Lower lobe of right lung (tissue), 2 donors: ENCODE measurements around the gene NFIA. TPM values are rescaled to one million over a fixed set of nuclear protein-coding genes. Genes with fewer than 3 reads are reported as not detected.

Experiments used
- ATAC-seq, 2 donors: fragments of 200-7000 bp; cut with Tn5 transposase; one replicate each; pipeline ENCODE4 v1.9.1; 2020 to 2022; ENCODE audit warnings: mild to moderate bottlenecking in 2 of 2, moderate library complexity in 2 of 2
- DNase-seq: peaks from one replicate; pipeline ENCODE4 v3.0.0-alpha.2; 2020
- H3K27ac ChIP-seq: fragments of 200-600 bp; one replicate; pipeline ENCODE4 v1.8.0; 2022
- H3K27me3 ChIP-seq: fragments of 200-600 bp; one replicate; pipeline ENCODE4 v1.8.0; 2022; ENCODE audit warnings: low read depth
- H3K36me3 ChIP-seq: fragments of 200-600 bp; one replicate; pipeline ENCODE4 v1.8.0; 2022; ENCODE audit warnings: mild to moderate bottlenecking
- H3K4me1 ChIP-seq: fragments of 200-600 bp; one replicate; pipeline ENCODE4 v1.8.0; 2022
- H3K4me3 ChIP-seq: fragments of 200-600 bp; one replicate; pipeline ENCODE4 v1.8.0; 2022; ENCODE audit warnings: mild to moderate bottlenecking
- H3K9me3 ChIP-seq: fragments of 200-600 bp; one replicate; pipeline ENCODE4 v1.8.0; 2022
- intact Hi-C: fragments of 100-400 bp; cut with DNase I; formaldehyde crosslinking; loops from one replicate; pipeline ENCODE4 v1.11.0; 2022
- total RNA-seq: library from RNA; stranded (reverse); fragmentation: NEBNext Ultra II Directional; extraction: Animal tissue kit (Norgen Biotek cat#: 25700); gene quantifications from one replicate; pipeline ENCODE4 v1.2.1, GENCODE V29; 2021
- TF ChIP-seq, protein P1 (sequence below): fragments of 200-600 bp; IDR thresholded peaks from one replicate; pipeline ENCODE4 v1.8.0; 2022; ENCODE audit warnings: antibody characterized with exemption, mild to moderate bottlenecking
- donor health status: DM: no; HTN: yes; CAD: no; lungs with severe emphysema.

Gene NFIA
- total RNA-seq, 1 donor from 2014 or later, result 70.0 TPM

GRCh38 chr1:61420243-61420642 lies 337.9 kb downstream of the NFIA start:
- Histone ChIP-seq H3K4me3 (no peak overlapping the region), H3K36me3 (no peaks in the 10 kb centered on the region), H3K27me3 (no peaks in the 10 kb centered on the region), H3K4me1 (no peaks in the 10 kb centered on the region), H3K27ac (no peak overlapping the region), H3K9me3 (no peaks in the 10 kb centered on the region)
- ATAC-seq (no peak), DNase-seq (no peak)
- intact Hi-C loops, result no loop called here
- TF ChIP-seq, protein P1, sequence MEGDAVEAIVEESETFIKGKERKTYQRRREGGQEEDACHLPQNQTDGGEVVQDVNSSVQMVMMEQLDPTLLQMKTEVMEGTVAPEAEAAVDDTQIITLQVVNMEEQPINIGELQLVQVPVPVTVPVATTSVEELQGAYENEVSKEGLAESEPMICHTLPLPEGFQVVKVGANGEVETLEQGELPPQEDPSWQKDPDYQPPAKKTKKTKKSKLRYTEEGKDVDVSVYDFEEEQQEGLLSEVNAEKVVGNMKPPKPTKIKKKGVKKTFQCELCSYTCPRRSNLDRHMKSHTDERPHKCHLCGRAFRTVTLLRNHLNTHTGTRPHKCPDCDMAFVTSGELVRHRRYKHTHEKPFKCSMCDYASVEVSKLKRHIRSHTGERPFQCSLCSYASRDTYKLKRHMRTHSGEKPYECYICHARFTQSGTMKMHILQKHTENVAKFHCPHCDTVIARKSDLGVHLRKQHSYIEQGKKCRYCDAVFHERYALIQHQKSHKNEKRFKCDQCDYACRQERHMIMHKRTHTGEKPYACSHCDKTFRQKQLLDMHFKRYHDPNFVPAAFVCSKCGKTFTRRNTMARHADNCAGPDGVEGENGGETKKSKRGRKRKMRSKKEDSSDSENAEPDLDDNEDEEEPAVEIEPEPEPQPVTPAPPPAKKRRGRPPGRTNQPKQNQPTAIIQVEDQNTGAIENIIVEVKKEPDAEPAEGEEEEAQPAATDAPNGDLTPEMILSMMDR, result no peak

GRCh38 chr1:61420909-61421835 lies 338.8 kb downstream of the NFIA start:
- DNase-seq (no peak), ATAC-seq (no peak)
- H3K4me1 ChIP-seq, result no peaks in the 10 kb centered on the region
- no peak overlapping the region for H3K27ac ChIP-seq
- no peaks in the 10 kb centered on the region for H3K36me3 ChIP-seq
- intact Hi-C loops, result no loop called here
- H3K9me3 ChIP-seq, result no peaks in the 10 kb centered on the region
- H3K27me3 ChIP-seq, result no peaks in the 10 kb centered on the region
- TF ChIP-seq, protein P1, result no peak
- H3K4me3 ChIP-seq, result no peak overlapping the region

DNA sequence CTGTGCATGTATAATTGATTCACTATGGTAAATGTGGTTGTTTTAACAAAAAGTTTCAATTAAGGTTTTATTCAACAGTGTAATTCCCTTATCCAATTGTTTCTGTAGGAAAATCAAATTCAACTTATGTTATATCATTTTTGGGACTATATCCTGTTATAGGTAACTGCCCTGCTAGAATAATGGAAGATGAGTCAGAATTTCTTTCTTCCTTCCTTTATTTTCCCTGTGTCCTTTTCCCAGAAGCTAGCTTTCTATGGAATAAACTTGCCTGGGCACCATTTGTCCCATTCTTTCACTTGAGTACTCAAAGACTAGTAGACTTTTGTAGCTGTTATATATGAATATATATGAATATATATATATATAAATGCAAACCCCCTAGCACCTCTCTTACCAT lies 341.3 kb downstream of the NFIA start:
- no peak for DNase-seq
- intact Hi-C loops, result no loop called here
- TF ChIP-seq, protein P1, result no peak
- H3K36me3 ChIP-seq, result no peaks in the 10 kb centered on the region
- H3K4me1 ChIP-seq, result no peaks in the 10 kb centered on the region
- H3K9me3 ChIP-seq, result no peaks in the 10 kb centered on the region
- ATAC-seq, result no peak
- H3K27ac ChIP-seq, result no peak overlapping the region
- H3K4me3 ChIP-seq, result no peak overlapping the region
- no peaks in the 10 kb centered on the region for H3K27me3 ChIP-seq

- TF ChIP-seq, protein P1, result no peak
- Histone ChIP-seq H3K4me3 (no peak overlapping the region), H3K9me3 (no peaks in the 10 kb centered on the region), H3K27me3 (no peaks in the 10 kb centered on the region), H3K4me1 (no peaks in the 10 kb centered on the region), H3K27ac (no peak overlapping the region), H3K36me3 (no peaks in the 10 kb centered on the region)
- no peak for ATAC-seq
- no peak for DNase-seq
- intact Hi-C loops, result no loop called here
Observed at GRCh38 chr1:61424382-61424781, 342.0 kb downstream of the NFIA start.

DNA sequence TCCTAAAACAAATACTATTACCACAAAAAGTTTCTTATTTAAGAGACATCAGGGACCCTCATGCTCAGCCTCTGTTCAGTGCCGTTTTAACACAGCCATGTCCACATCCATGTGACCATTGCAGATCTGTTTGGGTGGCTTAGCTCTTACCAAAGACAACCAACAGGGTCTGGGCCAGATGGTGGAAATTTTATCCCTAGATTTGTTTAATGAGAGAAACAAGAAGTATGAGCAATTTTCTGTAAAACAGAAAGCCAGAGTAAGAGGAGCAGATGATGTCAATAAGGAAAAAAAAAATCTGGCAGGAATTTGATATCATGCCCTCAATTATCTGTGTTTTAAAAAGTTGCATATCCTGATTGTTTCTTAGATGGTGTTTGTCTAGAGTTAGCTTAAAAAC lies 342.7 kb downstream of the NFIA start:
- no peaks in the 10 kb centered on the region for H3K9me3 ChIP-seq
- DNase-seq (no peak), ATAC-seq (no peak)
- intact Hi-C loops, result no loop called here
- TF ChIP-seq, protein P1, result no peak
- no peaks in the 10 kb centered on the region for H3K36me3 ChIP-seq
- H3K4me1 ChIP-seq, result no peaks in the 10 kb centered on the region
- no peaks in the 10 kb centered on the region for H3K27me3 ChIP-seq
- no peak overlapping the region for H3K27ac ChIP-seq
- H3K4me3 ChIP-seq, result no peak overlapping the region
